GM12878 (cell line): ENCODE data around the gene RAC3. TPM values are rescaled to one million over a fixed set of nuclear protein-coding genes. Genes with fewer than 3 reads are reported as not detected.

ENCODE experiments used
- ATAC-seq: fragments of 200-7000 bp; cut with Tn5 transposase; 3 replicates; pipeline ENCODE4 v1.9.1; 2020; ENCODE audit warnings: mild to moderate bottlenecking, moderate library complexity
- BruUV-seq: library from RNA; stranded (reverse); fragments of 400-500 nt; replicated peaks from 2 replicates; lab custom pipeline; 2021; lab: Mats Ljungman, UMichigan
- CTCF ChIA-PET: fragments of 300-600 bp; sonication (Branson Sonifier 250); formaldehyde crosslinking; extraction: SDS; loops from one replicate; lab custom pipeline; 2021; ENCODE audit warnings: inconsistent platforms; lab: Yijun Ruan, JAX
- POLR2A ChIA-PET: fragments of 350-600 bp; formaldehyde crosslinking; extraction: SDS; loops from one replicate; lab custom pipeline; 2021; ENCODE audit warnings: inconsistent platforms; lab: Charles Lee
- RAD21 ChIA-PET: fragments of 300-600 bp; sonication (Branson Sonifier 250); formaldehyde crosslinking; loops from one replicate; lab custom pipeline; 2023; ENCODE audit warnings: antibody characterized with exemption; ENCODE audit not compliant: unreplicated experiment; lab: Charles Lee
- SMC1A ChIA-PET: fragments of 300-600 bp; sonication (Branson Sonifier 250); formaldehyde crosslinking; loops from one replicate; lab custom pipeline; 2023; ENCODE audit not compliant: unreplicated experiment, uncharacterized antibody; lab: Charles Lee
- DNase-seq: peaks from one replicate; pipeline ENCODE4 v3.0.0-alpha.2; 2011; ENCODE audit warnings: low read depth, low spot score
- FAIRE-seq: peaks from 3 replicates; lab custom pipeline; 2011; peaks lifted over from hg19 to GRCh38; lab: Jason Lieb, UNC
- H2AFZ ChIP-seq: 2 replicates; pipeline ENCODE4 v1.6.0; 2011; ENCODE audit warnings: low read depth, low read length, control low read depth; ENCODE audit not compliant: control insufficient read depth
- H3K27ac ChIP-seq: 2 replicates; pipeline ENCODE4 v1.5.1; 2011; ENCODE audit warnings: control low read depth; ENCODE audit not compliant: control insufficient read depth, insufficient read depth
- H3K27me3 ChIP-seq, 2 experiments: replicated peaks in 1 of 2; 2 replicates each; pipeline versions ENCODE4 v1.6.0 to v1.6.1; 2011; ENCODE audit warnings: low read length in 1 of 2; ENCODE audit not compliant: control insufficient read depth in 2 of 2, insufficient read depth in 2 of 2
- H3K36me3 ChIP-seq, 2 experiments: 2 replicates each; pipeline ENCODE4 v1.5.1; 2011; ENCODE audit warnings: low read length in 1 of 2; ENCODE audit not compliant: control insufficient read depth in 2 of 2, insufficient read depth in 2 of 2
- H3K4me1 ChIP-seq: 2 replicates; pipeline ENCODE4 v1.6.1; 2011; ENCODE audit warnings: mild to moderate bottlenecking, low read length, moderate library complexity, mixed read lengths; ENCODE audit not compliant: control insufficient read depth, insufficient read depth
- H3K4me2 ChIP-seq: 2 replicates; pipeline ENCODE4 v1.6.0; 2011; ENCODE audit warnings: control low read depth; ENCODE audit not compliant: control insufficient read depth, insufficient read depth
- H3K4me3 ChIP-seq: fragments of 200-600 bp; sonication (generic); 2 replicates; pipeline ENCODE4 v1.5.1; 2016
- H3K79me2 ChIP-seq: 2 replicates; pipeline ENCODE4 v1.6.0; 2011; ENCODE audit warnings: low read length; ENCODE audit not compliant: control insufficient read depth, insufficient read depth
- H3K9ac ChIP-seq: 2 replicates; pipeline ENCODE4 v1.8.0; 2011; ENCODE audit warnings: low read length, control low read depth, mixed read lengths; ENCODE audit not compliant: control insufficient read depth, insufficient read depth
- H3K9me3 ChIP-seq: replicated peaks from 3 replicates; pipeline ENCODE4 v1.5.1; 2011; ENCODE audit warnings: mild to moderate bottlenecking, low read length; ENCODE audit not compliant: control insufficient read depth, insufficient read depth
- H4K20me1 ChIP-seq: 2 replicates; pipeline ENCODE4 v1.6.0; 2011; ENCODE audit not compliant: control insufficient read depth, insufficient read depth
- ELK1 ChIP-seq: IDR thresholded peaks from 2 replicates; pipeline ENCODE4 v1.6.1; 2012; ENCODE audit warnings: low read depth, low read length, improper control_type of control experiment
- MYB ChIP-seq: fragments of 150-350 bp; IDR thresholded peaks from 2 replicates; pipeline ENCODE4 v1.6.1; 2014; ENCODE audit warnings: mild to moderate bottlenecking, low read depth, low read length, borderline replicate concordance
- NRF1 ChIP-seq: conservative IDR thresholded peaks from 2 replicates; pipeline ENCODE4 v1.6.1; 2011; ENCODE audit warnings: mild to moderate bottlenecking, low read depth, low read length, improper control_type of control experiment
- POLR2A ChIP-seq: IDR thresholded peaks from 2 replicates; pipeline ENCODE4 v1.6.1; 2011; ENCODE audit warnings: low read depth, mild to moderate bottlenecking, low read length
- POLR2AphosphoS2 ChIP-seq: IDR thresholded peaks from 2 replicates; pipeline ENCODE4 v1.6.1; 2011; ENCODE audit warnings: low read depth, mild to moderate bottlenecking, low read length, improper control_type of control experiment, moderate library complexity
- STAT1 ChIP-seq: fragments of 450-650 bp; conservative IDR thresholded peaks from 2 replicates; pipeline ENCODE4 v1.6.1; 2014; ENCODE audit warnings: antibody characterized with exemption, mild to moderate bottlenecking
- ZNF207 ChIP-seq: fragments of 450-650 bp; IDR thresholded peaks from 2 replicates; pipeline ENCODE4 v1.6.1; 2014; ENCODE audit warnings: antibody characterized with exemption, mild to moderate bottlenecking, borderline replicate concordance
- ZNF274 ChIP-seq: IDR thresholded peaks from one replicate; pipeline ENCODE4 v1.8.0; 2011; ENCODE audit not compliant: insufficient read length, insufficient read depth
- WGBS: methylation state at CpG from one replicate; pipeline ENCODE4 v1.1.6; 2016; ENCODE audit warnings: low lambda C conversion rate; ENCODE audit not compliant: insufficient replicate concordance, insufficient coverage; ENCODE audit errors: missing lambda C conversion rate; 5-methylcytosine and 5-hydroxymethylcytosine counted together
- in situ Hi-C: fragments of 300-500 bp; cut with MboI; formaldehyde crosslinking; loops from 9 replicates; pipeline ENCODE4 v1.14.3; 2018; ENCODE audit warnings: mixed read lengths
- intact Hi-C: fragments of 100-400 bp; cut with micrococcal nuclease; formaldehyde crosslinking; loops from one replicate; pipeline ENCODE4 v1.14.2; 2022; ENCODE audit not compliant: unreplicated experiment
- polyA plus RNA-seq, 11 experiments: library from polyadenylated mRNA; depleted of rRNA in 4 of 11; unstranded in 6 of 11; stranded (reverse) in 5 of 11; fragments of >200 nt; fragmentation: Nextera tagmentation in 4 of 11; fragmentation: Illumina TruSeq in 1 of 11; extraction: Ambion mirVana in 4 of 11; extraction: Trizol in 1 of 11; gene quantifications; 1 replicate in 1 of 11; 2 replicates in 10 of 11; pipeline versions ENCODE4 v1.2.1 to v1.2.3, GENCODE V29; 2011 to 2016; ENCODE audit warnings: inconsistent platforms in 2 of 11, missing spikeins in 2 of 11, low read depth in 1 of 11
- total RNA-seq, 4 experiments: library from RNA; depleted of rRNA in 3 of 4; stranded (reverse); fragments of >200 nt in 3 of 4; fragmentation: Illumina TruSeq in 1 of 4; extraction: Trizol in 1 of 4; gene quantifications; 2 replicates each; pipeline versions ENCODE4 v1.2.1 to v1.2.3, GENCODE V29; 2013 to 2021

RAC3 gene
- total and polyA plus RNA-seq, 10 of the 15 experiments (the other 5 are each of a cell fraction or from before 2014, with no cell fraction given) = 0.11 to 32.9 (median 6.7) TPM

DNA sequence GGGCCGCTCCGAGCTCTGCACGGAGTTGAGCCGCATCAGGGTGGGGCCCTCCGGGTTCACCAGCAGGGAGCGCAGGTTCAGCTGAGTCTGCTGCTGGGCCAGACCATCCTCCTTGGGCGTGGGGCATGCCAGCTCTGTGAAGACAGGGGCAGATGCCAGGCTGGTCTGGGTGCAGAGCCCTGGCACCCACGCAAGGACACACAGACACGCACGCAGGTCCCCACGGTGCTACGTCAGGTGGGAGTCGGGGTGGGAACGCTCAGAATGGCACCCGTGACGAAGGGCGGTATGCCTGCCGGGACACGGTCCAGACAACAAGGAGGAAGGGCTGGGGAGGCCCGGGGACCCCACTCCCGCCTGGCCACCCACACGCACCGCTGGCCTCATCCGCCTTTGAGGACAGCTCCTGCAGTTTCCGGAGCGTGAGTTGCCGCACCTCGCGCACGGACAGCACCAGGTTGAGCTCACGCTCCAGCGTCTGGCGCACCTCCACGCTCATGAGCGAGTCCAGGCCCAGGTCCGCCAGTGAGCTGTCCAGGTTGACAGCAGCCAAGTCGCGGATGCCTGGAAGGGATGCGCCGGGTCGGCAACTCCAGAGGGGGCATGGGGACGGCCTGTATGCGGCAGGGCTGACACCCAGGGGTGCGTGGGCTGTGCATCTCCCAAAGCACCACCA lies 49.4 kb downstream of the RAC3 start:
- POLR2A ChIA-PET = no interaction called here
- Histone ChIP-seq H3K9me3 (no peaks in the 10 kb centered on the region), H3K4me3 (no peak overlapping the region), H3K4me2 (no peak overlapping the region), H2AFZ (no peak overlapping the region), H3K27me3 (no peaks in the 10 kb centered on the region), H3K9ac (no peak overlapping the region), H3K79me2 (no peaks in the 10 kb centered on the region), H3K36me3 (peaks cover 14 to 59% of the 10 kb centered on the region in 2 experiments; a peak in 3 of 4 replicates), H3K4me1 (no peaks in the 10 kb centered on the region), H3K27ac (no peak overlapping the region), H4K20me1 (no peaks in the 10 kb centered on the region)
- in situ Hi-C loops (no loop called here), intact Hi-C loops (no loop called here)
- CTCF ChIA-PET = no interaction called here
- BruUV-seq = no TSS peak
- 0 out of 2 replicates have a peak, but pooled peaks have one; percentile 28 for TF ChIP-seq POLR2AphosphoS2
- no peak for TF ChIP-seq STAT1
- TF ChIP-seq MYB = no peak
- no peak for TF ChIP-seq ZNF274
- TF ChIP-seq ZNF207 = no peak
- TF ChIP-seq ELK1 = no peak
- no peak for TF ChIP-seq NRF1
- peak; percentile 35; the same call in 1 of the 2 replicates for TF ChIP-seq POLR2A
- 96% methylated on average over 44 of the region's 44 CpGs for WGBS
- SMC1A ChIA-PET = no interaction called here
- ATAC-seq = no peak
- DNase-seq = no peak
- RAD21 ChIA-PET = no interaction called here
- FAIRE-seq = no peak
